ENCODE results near the gene ANKRD9.

The ANKRD9 gene

DNA sequence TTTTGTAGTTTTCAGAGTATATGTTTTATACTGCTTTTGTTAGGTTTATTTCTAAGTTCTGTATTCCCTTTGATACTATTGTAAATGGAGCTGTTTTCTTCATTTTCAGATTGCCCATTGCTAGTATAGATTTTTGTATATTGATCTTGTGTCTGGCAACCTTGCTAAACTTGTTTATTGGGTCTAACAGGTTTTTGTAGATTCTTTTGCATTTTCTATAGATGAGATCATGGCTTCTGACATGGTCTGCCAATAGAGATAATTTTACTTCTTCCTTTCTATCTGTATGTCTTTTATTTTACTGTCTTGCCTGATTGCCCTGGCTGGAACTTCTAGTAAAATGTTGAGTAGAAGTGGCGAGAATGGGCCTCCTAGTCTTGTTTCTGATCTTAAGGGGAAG is 40.3 kb downstream of the ANKRD9 start:
- no peak for DNase-seq

GRCh38 chr14:102464846-102465341 is 44.7 kb downstream of the ANKRD9 start:
- DNase-seq = no peak

DNA sequence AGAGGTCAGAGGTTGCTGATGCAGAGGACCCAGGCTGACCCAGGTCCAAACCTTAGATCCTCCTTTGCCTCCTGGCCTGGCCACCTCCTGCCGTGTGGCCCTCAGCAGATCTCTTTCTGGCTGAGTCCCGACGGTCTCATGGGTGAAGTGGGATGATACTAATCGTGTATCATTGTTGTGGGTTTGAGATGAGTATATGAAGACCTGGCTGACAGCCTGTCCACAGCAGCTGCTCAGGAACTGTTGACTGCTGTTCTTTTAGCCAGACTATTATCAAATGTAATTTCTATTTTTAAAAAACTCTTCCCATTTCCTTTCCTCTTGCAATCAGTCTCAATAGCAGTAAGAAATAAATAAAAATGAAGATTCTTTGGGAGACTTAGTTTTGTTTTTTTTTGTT is 45.6 kb downstream of the ANKRD9 start:
- DNase-seq = no peak

DNA sequence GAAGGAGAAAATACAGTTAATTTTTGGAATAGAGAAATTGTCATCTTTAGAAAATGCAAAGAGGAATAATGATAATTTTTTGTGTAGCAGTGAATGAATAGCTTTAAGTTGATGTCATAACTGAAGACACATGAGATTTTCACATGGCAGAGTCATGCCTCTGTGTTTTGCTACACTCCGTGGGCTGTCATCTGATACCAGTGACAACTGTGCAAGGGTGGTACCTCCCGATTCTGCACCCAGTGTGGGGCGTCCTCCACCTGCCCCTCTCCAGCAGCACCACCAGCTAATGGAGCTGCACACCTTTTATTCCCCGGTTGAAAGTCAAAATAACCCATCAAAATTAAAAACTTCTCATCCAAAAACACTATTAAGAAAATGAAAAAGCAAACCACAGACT is 47.2 kb downstream of the ANKRD9 start:
- no peak for DNase-seq

DNA sequence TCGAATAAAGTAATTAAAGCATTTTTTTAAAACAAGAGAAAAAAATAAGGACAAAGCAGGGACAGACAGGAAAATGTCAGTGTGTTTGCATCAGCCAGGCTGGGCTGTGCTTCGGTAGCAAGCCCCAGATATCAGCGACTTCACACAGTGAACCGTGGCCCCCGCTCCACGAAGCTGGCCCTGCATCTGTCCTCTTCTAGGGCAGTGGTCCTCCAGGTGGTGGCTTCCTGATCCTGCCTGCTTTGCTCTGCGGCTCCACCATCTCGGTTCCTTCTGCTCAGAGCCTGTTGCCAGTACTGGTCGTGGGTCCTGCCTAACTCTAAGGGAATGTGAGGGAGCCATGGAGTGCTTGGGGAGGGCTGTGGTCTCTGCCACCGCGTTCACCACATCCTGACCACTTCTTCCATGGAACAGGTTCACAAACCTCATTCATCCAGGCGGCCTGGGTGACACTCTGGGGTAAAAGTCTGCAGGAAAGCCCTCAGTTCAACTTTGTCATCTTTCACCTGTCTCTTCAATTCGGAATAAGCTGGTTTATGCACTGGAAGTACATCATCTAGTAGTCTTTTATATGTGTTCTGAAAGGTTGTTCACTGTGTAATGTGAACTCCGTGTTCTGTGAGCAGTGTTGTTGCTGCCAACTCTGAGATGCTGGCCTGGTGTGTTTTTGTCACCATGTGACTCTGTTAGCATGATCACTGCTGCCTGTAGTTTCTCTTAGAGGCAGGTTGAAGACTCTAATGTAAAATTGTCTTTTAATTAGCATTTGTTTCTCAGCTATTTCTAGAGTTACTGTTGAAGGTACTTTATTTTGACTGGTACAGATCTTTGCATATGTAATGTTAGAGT is 47.9 kb downstream of the ANKRD9 start:
- no peak for DNase-seq

- DNase-seq = no peak
These were observed 52.1 kb downstream of the ANKRD9 start for GRCh38 chr14:102457509-102457908.

GRCh38 chr14:102454711-102455110 is 54.9 kb downstream of the ANKRD9 start:
- DNase-seq = no peak

GRCh38 chr14:102452302-102452701 is 57.3 kb downstream of the ANKRD9 start:
- no peak for DNase-seq
